Activated T-helper 9 cell treated with anti-CD3 and anti-CD28 coated beads, Interleukin-2, amount 50 U/mL, for 16 hours (primary cell): ENCODE results near the gene TRIM26.
A peak's percentile ranks its signal among the peaks of the same experiment; 100 is the strongest.
"Not testable (repeated sequence)": the region's sequence is repeated elsewhere in the genome, so short reads cannot be mapped to it uniquely, and the experiment has no call there.

ENCODE experiments used
- DNase-seq: peaks from one replicate; pipeline ENCODE4 v3.0.0-alpha.2; 2020; ENCODE audit warnings: low read depth

Gene TRIM26

DNA sequence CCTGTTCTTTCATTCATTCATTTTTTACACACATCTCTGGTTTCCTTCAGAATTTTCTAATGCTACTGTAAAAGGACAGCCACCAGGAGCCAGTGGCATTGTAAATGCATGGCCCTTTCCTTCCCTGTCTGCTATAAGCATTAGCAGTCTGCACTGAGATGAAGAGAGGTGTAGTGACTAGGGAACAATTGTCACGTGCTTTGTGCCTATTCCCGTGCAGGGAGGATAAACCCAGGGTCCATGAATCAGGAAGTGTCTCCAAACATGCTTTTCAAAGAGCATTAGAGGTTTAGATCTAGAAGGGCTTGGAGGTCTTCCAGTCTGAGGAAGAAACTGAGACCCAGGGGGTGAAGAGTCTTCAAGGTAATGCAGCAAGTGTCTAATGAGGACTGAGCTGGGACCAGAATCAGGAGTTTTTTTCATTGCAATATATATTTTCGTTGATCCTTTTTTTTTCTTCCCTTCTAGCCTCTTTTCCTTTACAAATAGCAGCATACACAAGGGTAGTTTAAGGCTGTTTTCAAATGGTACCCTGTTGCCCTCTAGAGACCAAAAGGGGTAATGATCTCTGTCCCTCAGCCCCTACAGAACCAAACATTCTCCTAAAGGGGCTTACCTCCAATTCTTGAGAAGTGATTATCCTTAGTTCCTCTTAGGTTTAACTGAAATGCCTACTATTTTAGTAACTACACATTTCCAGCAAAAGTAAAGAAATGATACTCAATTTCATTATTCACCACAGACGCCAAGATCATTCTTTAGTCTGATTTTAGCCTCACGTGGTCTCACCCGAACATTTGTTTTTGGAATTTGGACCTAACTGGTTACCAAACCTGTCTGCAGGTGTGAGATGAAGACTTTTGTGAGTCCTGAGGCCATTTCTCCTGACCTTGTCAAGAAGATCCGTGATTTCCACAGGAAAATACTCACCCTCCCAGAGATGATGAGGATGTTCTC, 43.3 kb downstream of the TRIM26 start:
- no peak for DNase-seq

DNA sequence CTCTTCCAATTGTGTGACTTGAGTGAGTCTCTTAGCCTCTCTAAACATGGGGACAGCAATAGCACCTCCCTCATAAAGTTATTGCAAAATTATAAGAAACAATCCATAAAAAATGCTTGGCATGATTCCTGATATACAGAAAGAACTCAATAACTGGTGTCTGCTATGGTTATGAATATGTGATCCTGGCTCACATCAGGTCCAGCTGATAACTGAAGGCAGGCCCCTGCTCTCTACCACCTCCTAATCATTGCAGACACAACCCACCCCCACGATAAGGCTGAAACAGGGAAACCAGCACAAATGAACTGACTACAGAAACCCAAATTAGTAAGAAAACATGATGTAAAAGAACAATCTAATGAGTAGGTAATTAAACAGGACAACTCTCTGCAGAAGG, 44.5 kb downstream of the TRIM26 start:
- no peak for DNase-seq

DNA sequence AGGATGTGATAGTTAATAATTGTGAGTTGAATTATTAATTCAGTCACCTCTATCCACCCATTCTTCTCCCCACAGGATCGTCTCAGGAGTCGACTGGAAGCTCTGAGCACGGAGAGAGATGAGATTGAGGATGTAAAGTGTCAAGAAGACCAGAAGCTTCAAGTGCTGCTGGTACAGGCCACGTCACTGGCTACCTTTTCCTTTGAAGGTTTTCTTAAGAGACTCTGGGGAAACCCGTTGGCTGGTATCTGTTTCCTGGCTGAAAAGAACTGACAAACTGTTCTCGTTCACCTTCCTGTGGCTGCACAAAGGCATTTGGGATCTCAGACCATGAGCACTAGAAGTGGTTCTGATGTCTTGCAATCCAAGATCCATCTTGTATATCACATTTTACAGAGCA, 46.1 kb downstream of the TRIM26 start:
- DNase-seq: no peak

DNA sequence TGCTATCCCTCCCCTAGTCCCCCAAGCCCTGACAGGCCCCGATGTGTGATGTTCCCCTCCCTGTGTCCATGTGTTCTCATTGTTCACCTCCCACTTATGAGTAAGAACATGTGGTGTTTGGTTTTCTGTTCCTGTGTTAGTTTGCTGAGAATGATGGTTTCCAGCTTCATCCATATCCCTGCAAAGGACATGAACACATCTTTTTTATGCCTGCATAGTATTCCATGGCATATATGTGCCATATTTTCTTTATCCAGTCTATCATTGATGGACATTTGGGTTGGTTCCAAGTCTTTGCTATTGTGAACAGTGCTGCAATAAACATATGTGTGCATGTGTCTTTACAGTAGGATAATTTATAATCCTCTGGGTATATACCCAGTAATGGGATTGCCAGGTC, 48.0 kb downstream of the TRIM26 start:
- DNase-seq: not testable (repeated sequence)

DNA sequence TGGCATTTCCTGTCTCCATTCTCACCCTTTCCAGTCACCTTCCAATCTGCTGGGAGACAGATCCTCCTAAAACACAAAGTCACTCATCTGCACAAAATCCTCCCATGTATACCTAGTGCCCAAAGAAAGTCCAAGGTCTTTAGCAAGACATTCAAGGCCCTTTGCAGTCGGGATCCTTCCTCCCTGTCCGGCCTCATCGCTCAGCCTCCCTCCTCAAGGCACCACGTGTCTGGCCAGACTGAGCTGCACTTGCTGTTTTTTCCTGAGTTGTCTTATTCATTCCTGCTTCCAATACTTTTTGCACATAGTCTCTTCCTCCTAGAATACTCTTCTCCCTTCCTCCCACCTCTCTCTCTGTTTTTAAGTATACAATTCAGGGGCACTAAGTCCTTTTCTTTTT, 48.5 kb downstream of the TRIM26 start:
- DNase-seq: no peak

DNA sequence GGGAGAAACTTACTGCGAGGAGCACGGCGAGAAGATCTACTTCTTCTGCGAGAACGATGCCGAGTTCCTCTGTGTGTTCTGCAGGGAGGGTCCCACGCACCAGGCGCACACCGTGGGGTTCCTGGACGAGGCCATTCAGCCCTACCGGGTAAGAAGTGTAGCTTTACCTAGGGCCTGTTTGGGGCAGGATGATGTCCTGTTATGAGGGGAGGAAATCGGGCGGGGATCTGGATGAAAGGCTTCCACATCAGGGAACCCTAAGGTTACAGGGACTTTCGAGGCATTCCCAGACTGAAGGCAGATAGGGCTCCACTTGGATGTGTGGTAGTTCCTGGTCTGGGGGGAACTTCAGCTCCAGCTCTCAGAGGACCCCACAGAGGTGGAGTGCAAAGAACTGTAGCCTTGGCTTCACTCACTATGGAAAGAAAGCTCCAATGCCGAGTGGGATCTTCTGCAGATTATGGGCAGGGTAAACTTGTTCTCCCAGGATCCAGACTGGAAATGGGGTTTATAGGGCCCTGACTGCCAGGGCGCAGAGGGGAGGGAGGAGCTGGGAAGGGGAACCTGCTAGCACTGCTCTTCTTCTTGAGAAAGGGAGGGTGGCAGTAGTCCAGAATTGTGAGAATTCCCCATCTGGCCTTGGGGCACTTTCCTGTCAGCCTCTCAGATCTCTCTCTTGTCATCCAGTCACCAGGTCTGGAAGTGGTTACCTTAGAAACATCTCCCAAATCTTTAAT, 49.1 kb downstream of the TRIM26 start:
- DNase-seq: no peak

DNA sequence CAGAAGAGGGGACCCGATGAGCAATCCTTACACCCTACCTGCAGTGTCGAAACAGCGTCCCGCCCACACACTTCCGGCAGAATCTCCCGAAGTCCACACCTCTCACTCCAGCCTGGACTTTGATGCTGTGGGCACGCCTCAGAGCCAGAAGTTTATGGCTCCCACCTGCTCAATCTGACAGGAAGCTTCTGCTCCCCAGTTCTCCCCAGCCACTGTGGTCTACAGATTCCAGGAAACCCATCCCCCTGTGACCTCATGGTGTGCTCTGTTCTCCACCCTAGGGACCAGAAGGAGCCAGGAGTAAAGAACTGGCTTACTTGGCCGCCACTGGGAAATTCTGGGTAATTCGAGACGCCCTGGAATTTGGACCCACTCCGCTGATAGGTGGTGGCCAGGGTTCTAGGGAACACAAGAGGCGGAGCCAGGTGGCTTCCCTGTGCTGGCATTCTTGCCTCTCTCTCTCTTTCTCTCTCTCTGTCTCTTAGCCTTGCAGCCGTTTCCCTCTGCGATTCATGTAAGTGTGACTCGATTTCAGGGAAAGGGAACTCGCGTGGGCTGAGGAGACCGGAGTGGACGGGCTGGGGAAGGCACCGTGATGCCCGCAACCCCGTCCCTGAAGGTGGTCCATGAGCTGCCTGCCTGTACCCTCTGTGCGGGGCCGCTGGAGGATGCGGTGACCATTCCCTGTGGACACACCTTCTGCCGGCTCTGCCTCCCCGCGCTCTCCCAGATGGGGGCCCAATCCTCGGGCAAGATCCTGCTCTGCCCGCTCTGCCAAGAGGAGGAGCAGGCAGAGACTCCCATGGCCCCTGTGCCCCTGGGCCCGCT, 49.9 kb downstream of the TRIM26 start, which contains the start of gene TRIM15:
Gene TRIM15, plus strand, starts transcription at position 457 of the 828 bp plus-strand sequence. Its CDS starts 139 bp downstream, at position 596.
- peak; percentile 34 for DNase-seq

DNA sequence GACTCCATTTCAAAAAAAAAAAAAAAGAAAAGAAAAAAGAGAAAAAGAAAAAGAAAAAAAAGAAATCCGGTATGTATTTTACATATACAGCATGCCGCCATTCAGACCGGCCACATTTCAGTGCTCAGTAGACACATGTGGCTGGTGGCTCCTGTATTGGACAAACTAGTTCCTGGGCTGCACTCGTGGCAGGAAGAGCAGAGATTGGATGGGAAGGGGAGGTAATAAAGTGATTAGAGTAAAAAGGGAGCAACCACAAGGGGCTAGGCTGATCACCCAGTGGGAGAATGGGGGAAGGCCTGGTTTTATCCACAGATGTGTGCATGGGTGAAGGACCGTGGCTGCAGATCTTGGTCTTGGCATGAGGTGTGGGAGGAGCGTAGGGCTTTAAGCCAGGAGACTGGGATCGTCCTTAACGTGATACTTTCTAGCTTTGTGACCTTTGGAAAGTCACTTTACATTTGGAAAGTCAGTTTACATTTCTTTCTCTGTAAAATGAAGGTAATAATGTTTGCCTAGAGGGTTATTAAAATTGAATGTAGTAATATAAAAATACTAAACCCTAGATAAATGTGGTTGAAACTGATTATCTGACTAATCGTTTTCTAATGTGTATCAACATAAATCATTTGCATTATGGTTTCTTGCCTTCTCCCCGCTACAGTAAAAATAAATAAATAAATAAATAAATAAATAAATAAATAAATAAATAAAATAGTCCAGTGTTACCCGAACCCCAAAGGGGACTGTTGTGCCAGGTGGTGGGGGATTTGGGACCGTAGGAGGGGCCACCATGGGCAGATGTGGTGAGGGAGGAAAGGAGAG, 50.7 kb downstream of the TRIM26 start:
- no peak for DNase-seq

DNA sequence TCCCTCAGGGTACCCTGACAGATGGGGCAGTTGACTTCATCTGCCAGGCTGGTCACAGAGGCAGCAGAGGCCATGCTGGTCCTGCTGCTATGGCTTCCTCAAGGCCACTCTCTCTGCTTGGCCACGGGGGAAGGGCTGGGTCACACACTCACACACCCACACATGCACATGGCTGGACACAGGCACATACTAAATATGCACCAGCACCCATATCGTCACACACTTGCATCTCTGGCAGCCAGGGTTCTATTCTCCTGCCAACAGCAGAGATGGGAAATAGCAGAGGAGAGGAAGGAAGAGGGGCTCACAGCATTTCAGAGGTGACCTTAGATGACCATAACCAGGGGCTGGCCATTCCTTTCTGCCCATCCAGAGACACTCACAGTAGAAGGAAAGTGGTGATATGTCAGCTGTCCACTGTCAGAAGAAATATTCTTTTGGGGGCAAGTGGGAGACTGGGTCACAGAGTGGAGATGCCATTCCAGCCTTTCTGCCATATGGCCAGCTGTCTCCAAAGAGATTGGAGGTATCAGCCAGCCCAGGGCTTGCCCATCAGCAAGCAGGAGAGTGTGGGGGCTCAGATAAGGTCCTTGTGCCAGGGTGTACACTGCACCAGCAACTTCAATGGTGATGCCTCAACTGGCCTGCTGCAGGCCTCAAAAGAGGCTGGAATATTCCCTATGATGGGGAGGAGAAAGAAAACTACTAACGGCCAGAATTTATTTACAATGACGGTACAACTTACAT, 52.2 kb downstream of the TRIM26 start, which contains the start of gene TRIM10:
Gene TRIM10, minus strand, starts transcription at position 427 of the 747 bp plus-strand sequence. Its CDS starts 353 bp downstream, at position 74.
- DNase-seq: no peak

DNA sequence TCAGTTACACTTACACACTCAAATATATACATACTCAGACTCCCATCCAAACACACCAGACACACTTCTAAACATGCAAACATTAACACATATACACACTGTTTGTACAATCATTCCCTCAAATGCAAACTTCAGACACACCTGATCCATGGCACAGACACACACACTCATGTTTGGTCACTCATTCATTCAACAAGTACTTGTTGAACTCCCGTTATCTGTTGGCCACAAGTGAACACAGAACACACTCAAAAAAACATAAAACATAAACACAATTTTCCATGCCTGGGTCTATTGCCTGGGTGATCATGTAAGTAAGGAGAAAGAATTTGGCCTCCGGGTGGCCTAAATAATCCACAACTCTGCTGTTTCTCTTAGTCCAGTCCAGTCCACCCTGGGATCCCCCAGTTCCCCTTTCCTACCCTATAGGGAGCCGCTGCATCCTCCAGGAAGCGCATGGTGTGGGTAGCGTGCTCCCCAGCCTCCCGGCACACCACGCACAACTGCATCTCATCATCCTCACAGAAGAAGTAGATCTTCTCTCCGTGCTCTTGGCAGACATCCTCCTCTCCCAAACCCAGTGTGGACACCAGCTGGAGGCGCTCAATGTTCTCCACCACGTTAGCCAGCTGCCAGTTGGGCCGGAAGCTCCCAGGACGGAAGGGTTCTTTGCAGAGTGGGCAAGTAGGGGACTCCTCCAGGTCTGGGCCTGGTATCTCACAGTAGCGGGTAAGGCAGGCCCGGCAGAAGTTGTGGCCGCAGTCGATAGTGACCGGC, 53.0 kb downstream of the TRIM26 start:
- no peak for DNase-seq

DNA sequence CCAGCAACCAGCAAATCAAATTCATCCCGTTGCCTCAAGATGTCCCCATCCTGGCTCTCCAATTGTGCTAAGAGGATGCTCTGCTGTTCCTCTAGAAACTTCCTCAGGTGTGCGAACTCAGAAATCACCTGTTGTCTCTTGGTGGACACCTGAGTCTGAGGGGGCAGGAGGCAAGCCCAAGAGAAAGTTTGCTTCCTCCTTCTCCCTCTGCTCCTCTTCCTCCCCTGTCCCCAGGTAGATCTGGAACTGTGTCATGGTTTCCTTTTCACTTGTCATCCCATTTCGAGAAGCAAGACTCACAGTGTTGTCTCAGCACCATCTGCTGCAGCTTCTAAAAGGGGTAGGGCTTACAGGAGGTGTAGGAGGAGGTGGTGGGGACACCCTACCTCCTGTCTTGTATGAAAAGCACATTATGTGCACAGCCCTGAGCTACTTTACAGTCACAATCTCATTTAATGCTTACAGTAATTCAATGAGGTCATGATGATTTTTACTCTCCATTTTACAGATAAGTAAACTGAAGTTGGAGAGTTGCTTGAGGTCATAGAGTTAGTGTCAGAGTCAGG, 54.6 kb downstream of the TRIM26 start:
- no peak for DNase-seq

DNA sequence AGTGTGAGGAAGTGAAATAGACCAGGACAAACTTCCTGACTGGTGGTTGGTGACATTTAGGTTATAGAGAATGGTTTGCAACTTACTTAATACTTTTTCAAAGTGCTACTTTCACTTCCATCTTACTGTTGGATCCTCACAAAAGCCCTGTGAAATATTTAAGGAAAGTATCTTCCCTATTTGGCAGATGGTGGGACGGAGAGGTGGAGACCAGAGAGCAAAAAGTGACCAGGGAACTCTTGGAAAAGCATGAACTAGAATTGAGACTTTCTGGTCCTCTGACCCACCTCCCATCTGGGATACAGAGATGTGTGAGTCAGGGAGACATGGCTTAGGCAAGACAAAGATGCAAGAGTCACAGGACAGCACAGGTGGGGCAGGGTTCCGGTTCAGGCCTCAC, 55.2 kb downstream of the TRIM26 start:
- no peak for DNase-seq

DNA sequence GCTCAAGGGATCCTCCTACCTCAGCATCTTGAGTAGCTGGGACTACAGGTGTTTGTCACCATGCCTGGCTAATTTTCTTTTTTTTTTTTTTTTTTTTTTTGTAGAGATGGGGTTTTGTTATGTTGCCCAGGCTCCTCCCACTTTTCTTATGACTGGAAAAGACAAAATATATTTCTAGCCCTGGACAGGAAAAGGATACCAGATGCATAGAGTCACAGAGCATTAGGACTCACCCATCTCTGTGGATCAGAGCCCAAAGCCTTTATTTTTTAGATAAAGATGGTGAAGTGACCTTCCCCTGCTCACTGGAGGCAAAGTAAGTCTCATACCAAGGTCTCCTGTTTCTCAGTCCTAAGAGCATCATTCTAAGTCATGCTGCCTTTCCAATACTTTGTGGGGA, 55.6 kb downstream of the TRIM26 start:
- DNase-seq: no peak

DNA sequence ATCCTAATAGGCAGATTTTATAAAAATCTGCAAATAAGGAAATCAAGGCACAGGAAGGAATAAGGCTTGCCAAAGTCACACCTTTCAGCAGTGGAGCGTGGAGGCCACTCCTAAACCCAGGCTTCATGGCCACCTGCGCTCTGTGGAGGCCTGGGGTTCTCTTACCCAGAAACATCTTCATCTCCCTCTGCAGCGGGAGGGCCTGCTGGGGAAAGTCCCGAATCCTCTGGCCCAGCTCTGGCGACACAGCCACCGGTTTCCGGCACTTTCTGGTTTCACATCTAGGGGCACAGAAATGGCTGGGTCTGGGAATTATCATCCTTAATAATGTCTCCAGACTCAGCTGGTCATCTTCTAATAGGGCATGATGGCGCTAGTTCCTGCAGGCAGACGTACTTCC, 56.4 kb downstream of the TRIM26 start:
- no peak for DNase-seq

DNA sequence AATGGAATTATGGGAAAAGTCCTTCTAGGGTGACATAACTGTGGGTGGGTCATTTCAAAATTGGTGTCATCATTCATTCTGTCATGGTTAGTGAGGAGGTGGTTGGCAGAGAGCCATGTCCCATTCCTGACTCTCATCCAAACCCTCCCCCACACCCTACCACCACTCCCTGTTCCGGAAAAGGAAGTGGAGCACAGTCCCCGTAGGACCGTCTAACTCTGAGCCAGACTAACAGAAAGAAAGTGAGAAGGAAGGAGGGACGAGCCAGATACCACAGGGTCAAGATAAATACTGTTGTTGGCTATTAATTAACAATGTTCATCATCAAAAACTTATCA, 57.0 kb downstream of the TRIM26 start:
- DNase-seq: no peak

DNA sequence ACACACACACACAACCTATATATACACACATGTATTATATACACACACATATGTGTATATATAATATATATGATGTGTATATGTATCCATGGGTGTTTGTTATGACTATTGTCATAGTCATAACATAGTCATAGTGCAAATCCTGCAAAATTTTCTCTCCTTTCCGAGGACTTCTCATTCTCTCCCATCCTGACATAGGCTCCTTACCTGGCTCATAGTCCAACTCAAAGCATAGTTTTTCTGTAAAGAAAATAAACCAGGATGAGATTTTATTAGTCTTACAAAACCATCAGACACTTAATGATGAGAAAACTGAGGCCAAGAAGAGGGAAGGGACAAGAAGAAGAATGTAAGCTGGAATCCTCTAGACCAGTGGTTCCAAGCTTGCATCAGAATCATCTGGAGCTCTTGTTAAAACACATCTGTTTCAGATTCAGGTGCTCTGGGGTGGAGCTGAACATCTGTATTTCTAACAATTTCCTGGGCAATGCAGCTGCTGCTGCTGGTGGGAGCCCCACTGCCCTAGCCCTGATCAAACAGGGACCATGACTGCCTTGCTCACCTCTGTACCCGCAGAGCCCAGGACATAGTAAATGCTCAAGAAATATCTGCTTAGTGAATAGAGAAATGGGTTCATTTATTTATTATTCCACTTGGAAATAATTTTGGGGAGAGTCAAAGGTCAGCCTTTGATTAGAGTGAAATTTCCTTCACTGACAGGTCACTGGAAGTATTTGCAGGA, 57.5 kb downstream of the TRIM26 start:
- DNase-seq: no peak

DNA sequence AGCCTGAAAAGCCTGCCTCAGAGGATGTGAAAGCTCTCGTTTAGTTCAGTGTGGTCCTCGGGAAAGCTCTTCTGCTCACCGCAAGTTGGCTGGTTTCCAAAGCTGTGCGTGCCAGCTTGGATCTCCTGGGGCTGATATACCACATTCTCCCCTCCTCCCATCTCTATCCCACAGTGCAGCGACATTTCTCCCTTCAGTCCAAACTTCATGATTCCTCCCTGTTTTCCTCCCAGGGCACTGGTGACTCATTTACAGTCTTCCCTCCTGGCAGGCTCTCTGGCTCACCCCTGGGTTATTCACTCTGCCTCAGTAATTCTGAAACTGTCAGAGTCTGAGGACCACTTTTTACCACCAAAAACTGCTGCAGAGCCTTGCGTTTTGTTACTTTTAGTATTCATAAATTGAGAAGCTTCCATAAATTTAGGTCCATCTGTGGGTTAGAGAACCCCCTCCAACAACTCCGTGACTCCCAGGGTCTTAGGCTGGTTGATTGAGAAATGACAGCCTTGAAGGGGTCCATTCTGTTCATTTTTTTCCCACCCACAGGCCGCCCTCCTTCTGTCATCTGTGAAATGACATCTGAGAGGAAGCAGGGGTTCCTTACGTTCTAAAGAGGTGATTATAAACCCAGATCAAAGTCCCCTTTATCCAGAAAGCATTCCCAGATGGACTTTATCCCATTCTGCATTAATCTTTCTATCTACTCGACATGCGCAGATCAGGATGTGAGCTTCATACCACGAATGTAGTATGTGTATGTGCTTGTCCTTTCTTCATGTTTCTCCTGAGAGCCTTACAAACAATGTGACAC, 58.3 kb downstream of the TRIM26 start:
- no peak for DNase-seq

DNA sequence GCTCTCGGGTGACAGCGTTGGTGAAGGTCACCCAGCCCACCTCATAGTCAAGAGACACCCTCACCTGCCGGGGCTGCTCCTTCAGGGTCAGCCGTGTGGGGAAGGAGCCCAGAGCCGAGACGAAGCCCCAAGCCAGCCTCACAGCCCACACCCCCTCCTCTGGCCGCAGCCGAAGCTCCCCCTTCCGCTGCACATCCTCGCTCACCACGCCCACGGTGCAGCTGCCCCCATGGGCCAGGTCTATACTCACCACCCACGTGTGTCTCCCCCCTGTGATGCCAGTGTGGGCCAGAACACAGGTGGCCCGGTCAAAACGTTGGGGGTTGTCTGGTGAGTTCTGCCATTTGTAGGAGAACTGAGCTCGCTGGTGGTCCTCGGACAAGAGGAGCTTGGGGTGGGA, 59.1 kb downstream of the TRIM26 start:
- no peak for DNase-seq
